GM18508 (cell line): ENCODE results near the gene USP37.

Source experiments
- ATAC-seq: cut with Tn5 transposase; IDR thresholded peaks from one replicate; pipeline ENCODE4 v1.9.1; 2021; ENCODE audit warnings: moderate number of reproducible peaks; ENCODE audit not compliant: insufficient read depth, unreplicated experiment

USP37 gene

GRCh38 chr2:218478544-218478943 is 89.6 kb downstream of the USP37 start:
- no peak for ATAC-seq

GRCh38 chr2:218477247-218477646 is 90.9 kb downstream of the USP37 start:
- ATAC-seq, result no peak

DNA sequence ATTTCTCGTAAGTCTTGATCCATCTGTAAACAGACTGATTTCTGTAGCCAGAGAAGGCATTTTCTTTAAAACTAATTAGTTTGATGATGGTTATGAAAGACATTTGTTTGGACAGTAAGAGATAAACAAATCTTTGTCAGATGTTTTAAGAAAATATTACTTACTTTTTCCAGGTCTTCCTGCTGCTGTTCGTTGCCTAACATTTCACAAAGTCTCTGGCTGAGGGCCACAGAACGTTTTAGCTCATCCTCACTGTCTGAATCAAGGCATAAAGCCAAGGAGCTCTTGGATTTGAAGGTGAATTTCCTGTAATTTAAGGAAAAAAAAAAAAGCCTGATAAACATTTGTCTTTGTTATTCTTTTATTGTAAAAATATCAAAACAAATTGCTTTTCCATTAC is 91.5 kb downstream of the USP37 start:
- ATAC-seq, result no peak

- ATAC-seq, result no peak
These were observed 93.6 kb downstream of the USP37 start for GRCh38 chr2:218474527-218474926.

- ATAC-seq, result no peak
These were observed 95.2 kb downstream of the USP37 start for GRCh38 chr2:218472988-218473387.

GRCh38 chr2:218471982-218472381 is 96.2 kb downstream of the USP37 start:
- ATAC-seq, result no peak

GRCh38 chr2:218471036-218471435 is 97.1 kb downstream of the USP37 start:
- ATAC-seq, result no peak

GRCh38 chr2:218470448-218470847 is 97.7 kb downstream of the USP37 start:
- no peak for ATAC-seq

- no peak for ATAC-seq
These were observed 102.0 kb downstream of the USP37 start for GRCh38 chr2:218465987-218466633.

GRCh38 chr2:218458598-218458997 is 109.6 kb downstream of the USP37 start:
- no peak for ATAC-seq

DNA sequence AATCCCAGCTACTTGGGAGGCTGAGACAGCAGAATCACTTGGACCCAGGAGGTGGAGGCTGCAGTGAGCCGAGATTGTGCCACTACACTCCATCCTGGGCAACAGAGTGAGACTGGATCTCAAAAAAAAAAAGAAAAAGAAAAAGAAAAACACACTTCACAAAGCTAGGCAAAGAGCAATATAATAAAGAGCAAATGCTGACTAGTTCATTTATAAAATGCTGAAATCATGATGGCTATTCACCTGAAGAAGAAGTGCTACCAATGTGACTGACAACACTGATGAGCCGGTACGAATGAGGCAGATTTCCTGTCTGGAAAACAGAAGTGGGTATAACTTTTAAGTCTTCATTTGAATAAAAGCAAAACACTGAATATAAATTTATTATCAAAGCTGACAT is 111.3 kb downstream of the USP37 start:
- no peak for ATAC-seq

DNA sequence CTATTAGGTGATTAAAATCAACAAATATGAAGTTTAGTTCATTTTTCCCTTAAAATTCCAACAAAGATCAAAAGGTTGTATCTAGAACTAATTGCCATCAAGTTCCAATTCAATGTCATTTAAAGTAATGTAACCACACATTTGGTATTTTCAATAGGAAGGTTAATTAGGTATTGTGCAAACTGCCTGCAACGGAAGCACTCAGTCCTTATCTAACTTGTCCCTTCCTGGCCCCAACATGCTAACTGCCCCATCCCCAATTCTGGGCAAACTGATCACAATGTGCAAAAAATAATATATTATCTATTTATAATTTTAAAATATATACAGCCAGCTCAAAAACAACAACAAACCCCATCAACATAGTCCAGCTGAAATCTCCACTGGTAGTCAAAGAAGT is 116.1 kb downstream of the USP37 start:
- ATAC-seq, result no peak

GRCh38 chr2:218448934-218449333 is 119.2 kb downstream of the USP37 start:
- no peak for ATAC-seq

- no peak for ATAC-seq
These were observed 121.1 kb downstream of the USP37 start for GRCh38 chr2:218447072-218447471.

- ATAC-seq, result no peak
These were observed 121.6 kb downstream of the USP37 start for GRCh38 chr2:218446547-218446946.

GRCh38 chr2:218445602-218446001 is 122.5 kb downstream of the USP37 start:
- no peak for ATAC-seq

DNA sequence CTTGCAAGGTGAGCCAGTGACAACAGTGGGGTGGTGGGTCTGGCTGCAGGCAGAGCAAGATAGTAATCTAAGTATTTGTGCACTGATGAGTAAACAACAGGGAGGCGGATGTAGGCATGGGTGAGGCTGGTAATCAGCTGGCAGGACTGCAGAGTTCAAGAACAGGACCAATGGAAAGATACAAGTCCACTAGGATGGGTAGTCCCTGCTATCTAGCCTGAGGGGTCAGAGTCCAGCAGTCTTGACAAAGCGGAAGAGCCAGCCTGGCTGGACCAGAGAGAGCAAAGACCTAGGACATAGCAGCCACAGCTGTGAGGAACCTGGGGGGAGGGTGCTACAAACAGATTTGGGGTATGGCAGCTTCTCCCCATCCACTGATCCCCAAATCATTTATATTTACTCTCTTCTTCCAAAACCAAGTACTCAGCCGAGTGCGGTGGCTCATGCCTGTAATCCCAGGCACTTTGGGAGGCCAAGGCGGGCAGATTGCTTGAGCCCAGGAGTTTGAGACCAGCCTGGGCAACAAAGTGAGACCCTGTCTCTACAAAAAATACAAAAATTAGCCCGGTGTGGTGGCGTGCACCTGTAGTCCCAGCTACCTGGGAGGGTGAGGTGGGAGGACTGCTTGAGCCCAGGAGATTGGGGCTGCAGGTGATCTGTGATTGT is 123.3 kb downstream of the USP37 start:
- no peak for ATAC-seq

DNA sequence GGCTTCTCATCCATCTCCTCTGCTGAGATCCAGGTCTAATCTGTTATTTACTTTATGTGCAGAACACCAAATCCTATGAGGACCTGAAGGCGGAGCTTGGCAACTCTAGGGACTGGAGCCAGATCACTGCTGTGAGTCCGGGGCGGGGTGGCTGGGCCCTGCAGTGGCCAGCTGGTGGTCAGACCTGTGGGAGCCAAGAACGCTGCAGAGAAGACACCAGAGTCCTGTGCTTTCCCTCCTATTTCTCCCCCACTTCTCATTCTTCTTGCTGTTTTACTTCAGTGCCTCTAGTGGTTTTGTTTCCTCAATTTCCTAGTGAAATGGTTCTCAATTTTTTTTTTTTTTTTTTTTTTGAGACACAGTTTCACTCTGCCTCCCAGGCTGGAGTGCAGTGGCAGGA is 129.6 kb downstream of the USP37 start:
- ATAC-seq, result no peak

GRCh38 chr2:218437969-218438368 is 130.2 kb downstream of the USP37 start:
- no peak for ATAC-seq

GRCh38 chr2:218436992-218437391 is 131.2 kb downstream of the USP37 start:
- ATAC-seq, result no peak

- no peak for ATAC-seq
These were observed 132.9 kb downstream of the USP37 start for GRCh38 chr2:218435003-218435982.
